T follicular helper cell (primary cell): Measurements from ENCODE around the gene SLC2A9.
"Not testable (repeated sequence)": the region's sequence is repeated elsewhere in the genome, so short reads cannot be mapped to it uniquely, and the experiment has no call there.

Experiments
- DNase-seq: peaks from one replicate; pipeline ENCODE4 v3.0.0-alpha.2; 2020; ENCODE audit warnings: low read depth

Gene SLC2A9

DNA sequence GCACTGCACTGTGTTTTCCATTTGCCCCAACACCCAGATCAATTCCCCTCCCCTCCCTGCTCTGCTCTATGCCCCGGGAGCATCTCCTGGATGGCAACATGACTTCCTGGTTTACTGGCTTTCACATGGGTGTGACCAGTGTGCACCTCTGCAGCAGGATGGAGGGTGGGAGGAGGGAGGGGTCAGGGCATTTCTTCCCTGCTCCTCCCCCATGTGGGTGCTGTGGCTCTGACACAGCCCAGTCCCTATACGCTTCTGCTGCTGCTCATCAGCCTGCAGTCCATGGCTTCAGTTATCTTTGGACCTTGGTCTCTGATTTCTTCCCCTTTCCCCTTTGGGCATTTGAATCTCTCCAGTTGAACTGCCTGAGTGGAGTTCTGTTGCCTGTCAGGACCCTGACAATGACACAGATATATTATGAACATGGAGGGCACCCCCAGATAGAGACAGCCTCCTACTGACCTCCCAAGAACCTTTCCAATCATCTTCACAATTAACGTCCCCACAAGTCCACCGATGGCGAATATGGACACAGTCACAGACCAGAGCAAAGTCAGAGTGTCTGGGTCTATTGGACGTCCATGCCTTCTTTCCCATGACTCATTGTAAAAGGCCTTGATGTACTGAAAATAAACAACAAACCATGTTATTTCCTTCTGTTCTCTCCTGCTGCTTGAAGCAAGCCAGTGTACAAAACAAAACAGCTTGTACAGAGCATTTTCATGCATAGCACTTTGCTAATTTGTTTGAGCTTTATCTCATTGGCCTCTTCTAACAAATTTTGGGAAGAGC is 24.8 kb downstream of the SLC2A9 start:
- no peak for DNase-seq

DNA sequence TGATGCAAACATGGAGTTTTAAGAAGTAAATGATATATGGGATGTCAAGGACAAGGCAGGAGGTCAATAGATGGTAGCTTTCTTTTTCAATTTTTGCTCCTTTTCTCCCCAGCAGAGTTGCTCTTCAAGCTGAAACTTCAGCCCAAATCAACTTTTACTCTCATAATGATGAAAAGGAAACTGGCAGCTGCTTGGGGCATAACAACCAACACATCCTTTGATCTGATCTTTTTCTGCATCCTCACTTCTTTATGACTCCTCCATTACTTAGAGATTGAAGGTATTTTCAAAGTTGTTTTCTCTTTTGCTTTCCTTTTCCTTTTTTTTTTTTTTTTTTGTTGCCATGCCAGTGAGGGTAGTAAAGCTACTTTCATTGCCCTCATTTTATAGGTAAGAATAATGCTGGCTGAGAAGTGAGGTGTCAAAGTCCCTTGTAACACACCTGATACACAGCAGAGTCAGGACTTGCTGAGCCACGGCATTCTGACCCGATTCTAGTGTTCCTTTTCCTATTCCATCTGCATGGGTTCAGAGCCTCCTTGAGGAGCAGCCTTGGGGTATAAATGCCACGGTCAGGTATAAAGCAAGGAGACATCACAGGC is 26.9 kb downstream of the SLC2A9 start:
- no peak for DNase-seq

DNA sequence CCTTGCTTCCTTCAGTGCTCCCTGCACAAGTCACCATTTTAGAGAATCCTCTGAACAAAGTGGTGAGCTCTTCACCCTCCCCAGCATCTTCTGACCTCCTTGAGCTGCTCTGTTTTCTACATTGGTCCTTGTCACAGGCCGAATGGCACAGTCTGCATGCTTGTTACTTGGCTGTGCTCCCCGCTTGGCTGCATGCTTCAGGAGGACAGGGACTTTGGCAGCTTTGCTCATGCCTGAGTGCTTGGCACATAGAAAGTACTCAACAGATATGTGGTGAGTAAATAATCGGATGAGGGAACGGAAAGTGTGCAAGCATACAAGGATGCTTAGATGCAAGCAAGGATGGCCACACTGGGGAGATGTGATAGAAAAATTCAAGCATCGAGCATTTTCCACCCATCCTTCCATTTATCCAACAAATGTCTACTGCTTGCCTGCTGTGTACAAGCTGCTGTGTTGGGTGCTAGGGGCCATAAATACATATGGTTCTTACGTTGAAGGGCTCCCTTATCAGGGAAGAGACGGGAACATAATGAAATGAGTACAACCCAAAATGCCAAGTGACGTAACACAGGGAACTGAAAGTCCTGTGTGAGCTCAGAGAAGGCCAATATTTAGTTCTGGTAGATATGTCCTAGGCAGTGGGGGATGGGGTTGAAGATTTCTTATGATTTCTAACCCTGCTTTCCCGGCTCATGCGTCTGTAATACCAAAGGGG is 31.2 kb downstream of the SLC2A9 start:
- DNase-seq, result no peak

DNA sequence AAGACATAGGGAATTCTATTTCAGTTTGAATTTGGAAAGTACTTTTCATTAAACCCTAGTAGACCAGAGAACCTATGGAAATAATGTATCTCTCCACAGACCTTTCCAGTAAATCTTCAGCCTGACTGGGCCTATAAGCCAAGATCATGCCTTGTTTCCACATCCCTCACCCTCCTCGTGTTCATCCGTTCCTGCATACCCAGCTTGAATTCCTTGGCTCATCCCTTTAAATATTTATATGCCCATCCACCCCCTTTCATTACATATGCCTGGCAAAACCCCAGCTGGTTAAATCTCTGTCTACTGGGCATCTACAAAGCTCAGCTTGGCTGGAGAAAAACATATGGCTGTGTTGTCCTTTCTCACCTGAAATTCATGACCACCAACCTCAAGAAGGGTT is 32.4 kb downstream of the SLC2A9 start:
- no peak for DNase-seq

DNA sequence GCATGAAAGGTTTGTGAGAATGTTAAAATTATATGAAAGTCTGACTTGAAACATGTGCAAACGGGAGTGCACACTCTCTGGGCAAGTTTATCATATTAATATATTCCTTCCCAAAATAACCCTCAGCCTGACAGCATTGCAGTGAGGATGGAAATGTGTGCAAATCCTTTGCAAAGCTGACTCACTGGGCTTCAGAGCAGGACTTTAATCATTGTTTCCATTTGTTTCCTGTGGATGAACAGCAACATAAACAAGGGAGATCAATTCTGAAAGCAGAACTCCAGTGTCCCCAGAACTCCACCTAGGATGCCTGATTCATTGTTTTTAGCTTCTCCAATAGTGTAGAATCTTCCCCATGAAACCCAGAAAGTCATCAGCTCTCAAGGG is 32.9 kb downstream of the SLC2A9 start:
- no peak for DNase-seq

DNA sequence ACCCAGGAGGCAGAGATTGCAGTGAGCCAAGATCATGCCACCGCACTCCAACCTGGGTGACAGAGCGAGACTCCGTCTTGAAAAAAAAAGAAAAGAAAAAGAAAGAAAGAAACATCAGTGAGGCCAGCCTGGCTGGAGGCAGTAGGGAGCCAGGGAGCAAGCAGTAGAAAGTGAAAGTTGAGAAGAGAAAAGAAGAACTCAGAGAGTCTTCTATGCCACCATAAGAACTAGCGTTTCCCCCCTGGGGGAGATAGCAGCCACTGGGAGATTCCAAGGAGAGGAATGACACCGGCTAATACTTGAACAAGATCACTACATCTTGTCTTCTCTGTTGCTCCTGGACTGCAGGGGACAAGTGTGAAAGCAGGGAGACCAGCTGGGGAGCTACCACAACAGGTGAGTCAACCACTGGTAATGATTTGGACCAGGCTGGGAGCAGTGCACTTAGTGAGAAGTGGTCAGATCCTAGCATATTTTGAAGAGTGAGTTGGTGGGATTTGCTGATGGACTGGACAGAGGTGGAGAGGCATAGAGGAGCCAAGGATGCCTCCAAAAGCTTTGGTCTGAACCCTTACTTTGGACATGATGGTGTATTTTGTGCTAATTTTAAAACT is 33.4 kb downstream of the SLC2A9 start:
- no peak for DNase-seq

DNA sequence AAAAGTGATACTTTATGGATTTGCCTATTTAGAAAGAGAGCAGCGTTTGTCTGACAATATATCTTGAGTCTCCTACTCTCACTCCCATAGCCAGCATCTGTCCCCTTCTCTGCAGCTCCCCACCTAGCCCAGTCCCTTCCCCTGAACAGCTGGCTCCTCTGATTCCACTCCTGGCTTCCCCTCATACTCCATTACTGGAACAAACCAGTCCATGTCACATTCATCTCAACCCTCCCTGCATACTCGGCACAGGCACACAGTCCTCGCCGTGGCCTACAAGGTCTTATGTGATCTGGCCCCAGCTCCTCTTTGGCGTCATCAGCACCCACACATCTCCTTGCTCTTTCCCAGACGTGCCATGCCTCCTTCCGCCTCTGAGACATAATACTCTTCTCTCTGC is 36.7 kb downstream of the SLC2A9 start:
- DNase-seq, result no peak

DNA sequence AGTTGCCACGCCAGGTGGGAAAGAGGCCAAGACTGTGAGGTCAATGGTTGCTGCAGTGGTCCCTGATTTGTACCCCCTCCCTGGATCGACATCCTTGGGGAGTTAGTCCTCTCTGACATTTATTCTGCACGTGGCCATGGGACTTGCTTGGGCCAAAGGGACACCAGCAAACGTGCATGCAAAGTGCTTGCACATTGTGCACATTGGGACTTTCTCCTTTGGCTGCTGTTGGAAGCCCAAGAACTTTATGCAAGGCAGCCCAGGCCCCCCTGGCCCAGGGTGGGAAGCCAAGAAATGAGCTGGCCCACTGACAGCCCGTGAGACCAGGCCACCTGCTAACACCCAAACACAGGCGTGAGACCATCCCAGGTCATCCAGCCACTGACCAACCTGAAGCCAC is 38.1 kb downstream of the SLC2A9 start:
- DNase-seq, result no peak

DNA sequence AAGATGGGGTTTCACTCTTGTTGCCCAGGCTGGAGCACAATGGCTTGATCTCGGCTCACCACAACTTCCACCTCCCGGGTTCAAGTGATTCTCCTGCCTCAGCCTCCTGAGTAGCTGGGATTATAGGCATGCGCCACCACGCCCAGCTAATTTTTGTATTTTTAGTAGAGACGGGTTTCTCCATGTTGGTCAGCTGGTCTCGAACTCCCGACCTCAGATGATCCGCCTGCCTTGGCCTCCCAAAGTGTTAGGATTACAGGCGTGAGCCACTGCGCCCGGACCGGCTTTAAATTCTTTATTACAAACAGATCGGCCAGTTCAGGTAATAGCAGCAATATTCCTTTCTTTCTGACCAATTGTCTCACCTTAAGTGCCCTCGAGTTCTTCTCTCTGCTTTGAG is 39.4 kb downstream of the SLC2A9 start:
- DNase-seq, result not testable (repeated sequence)

DNA sequence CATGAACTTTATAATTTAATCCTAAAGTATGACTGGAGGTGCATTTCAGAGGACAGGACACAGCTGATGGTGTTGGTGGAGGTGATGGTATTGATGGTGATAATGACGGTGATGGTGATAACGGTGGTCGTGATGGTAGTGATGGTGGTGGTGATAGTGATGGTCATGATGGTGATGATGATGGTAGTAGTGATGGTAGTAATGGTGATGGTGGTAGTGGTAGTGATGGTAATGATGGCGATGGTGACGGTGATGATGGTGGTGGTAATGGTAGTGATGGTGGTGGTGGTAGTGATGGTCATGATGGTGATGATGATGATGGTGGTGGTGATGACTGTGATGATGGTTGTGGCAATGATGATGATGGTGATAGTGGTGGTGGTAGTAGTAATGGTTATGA is 40.4 kb downstream of the SLC2A9 start:
- DNase-seq, result no peak

DNA sequence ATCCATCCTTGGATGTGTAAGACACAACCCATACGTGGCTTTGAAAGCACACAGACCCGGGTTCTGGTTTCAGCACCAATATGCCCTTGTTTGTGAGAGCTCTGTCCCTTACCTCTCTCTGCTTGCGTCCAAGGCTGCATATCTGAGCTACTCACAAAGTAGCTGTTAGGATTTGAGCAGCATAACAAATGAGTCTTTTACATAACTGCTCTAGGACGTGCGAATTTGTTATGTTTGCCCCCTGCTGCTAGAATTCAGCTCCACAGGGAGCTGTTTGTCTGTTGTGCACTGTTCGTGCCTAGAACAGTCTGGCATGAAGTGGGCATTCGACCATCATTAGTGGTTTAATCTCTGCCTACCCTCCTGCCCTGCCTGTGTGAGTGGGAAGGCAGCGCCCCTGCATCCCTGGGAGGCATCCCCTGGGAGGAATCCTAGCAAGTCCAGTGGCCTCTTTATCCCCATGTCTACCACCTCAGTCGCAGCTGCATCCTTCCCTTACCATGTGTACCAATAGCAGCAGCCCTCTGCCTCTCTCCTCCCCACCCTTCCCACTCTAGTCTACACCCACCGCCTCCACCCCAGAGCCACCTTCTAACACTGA is 42.1 kb downstream of the SLC2A9 start:
- DNase-seq, result no peak

DNA sequence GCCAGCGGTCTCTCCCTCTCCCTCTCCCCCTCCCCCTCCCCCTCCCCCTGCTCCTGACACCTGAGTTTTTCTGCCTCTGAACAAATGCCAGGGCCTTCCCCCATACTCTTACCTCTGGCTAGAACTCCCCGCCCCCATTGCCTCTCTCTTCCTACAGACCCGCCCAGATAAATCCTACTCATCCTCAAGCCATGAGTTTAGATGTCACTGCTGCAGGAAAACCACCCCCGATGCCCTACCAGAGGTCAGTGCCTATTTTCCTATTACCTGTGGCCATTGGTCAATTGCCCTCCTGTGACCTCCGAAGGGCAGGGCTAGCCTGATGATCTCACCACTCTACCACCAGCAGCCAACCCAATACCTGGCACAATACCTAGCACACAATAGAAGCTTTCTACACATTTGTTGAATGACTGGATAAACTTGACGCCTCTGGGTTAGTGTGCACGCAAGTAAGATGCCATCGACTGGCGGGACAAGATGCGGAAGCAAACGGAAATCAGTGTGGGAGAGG is 43.7 kb downstream of the SLC2A9 start:
- no peak for DNase-seq

DNA sequence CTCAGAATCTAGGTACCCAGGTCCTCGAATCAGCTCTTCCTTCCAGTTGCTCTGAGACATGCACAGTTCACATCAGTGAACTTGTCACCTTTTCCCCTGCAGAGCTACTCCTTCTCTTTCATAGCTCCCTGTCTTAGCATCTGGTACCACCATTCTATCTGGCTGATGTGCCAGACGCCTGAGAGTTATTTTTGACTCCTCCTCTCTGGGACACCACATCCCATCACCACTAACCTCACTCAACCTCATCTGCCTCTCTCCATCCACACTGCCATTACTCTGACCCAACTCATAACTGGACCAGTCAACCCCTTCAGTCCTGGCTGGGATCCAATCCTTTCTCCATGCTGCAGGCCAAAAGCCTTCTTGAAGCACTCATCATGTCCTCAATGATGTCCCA is 44.5 kb downstream of the SLC2A9 start:
- no peak for DNase-seq

DNA sequence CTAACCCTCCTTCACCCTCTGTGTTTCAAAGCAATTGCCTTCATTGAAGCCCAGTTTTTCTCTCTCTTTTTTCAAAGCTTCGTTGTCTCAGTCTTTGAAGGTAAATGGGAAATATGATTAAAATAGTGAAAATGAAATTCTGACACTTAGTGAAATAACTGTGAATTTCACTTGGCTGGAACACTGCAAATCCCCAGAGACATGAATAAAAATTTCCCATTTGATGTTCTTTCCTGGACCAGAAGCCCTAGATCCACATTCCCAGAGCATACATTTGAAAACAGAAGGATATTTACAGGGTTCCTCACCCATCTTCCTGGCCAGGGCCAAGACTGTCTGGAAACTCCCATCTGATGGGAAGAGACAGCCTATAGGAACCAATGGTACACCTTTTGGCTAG is 45.0 kb downstream of the SLC2A9 start:
- DNase-seq, result no peak

DNA sequence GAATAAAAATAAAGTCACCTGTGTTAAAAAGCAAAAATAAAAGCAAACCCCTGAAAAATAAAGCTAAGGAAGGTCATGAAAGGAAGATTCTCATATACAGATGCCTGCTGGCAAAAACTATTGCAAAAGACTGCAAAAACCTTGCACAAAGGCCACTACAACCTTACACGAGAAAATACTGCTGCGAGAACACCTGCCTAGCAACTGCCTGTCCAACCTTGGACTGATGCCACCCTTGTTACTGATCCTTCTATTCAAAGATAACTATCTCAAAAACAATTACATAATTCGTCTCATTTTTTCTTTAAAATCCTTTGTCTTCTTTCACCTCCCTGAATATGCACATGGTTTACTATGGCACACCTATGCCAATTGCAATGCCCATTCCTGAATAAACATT is 49.6 kb downstream of the SLC2A9 start:
- no peak for DNase-seq

DNA sequence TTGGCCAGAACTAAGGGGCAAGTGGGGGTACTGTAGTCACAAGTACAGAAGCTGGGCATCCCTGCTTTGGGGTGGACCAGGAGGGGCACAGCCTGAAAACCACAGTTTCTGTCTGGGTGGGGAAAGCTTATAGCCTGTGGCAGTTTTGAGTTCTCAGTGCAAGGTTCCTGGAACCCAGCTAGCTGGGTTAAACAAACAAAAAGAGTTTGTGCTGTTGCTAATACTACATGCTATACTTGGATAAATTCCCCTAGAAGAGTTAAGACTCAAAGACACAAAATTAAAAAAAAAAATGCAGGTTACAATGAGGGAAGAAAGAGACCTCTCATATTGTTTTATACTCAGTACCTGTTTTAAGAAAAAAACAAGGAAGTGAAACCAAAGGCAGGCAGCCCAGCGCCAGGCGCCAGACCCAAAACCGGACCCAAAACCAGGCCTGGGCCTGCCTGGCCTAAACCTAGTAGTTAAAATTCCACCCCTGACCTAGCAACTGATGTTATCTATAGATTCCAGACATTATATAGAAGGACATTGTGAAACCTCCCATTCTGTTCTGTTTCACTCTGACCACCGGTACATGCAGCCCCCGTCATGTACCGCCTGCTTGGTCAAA is 50.8 kb downstream of the SLC2A9 start:
- no peak for DNase-seq

DNA sequence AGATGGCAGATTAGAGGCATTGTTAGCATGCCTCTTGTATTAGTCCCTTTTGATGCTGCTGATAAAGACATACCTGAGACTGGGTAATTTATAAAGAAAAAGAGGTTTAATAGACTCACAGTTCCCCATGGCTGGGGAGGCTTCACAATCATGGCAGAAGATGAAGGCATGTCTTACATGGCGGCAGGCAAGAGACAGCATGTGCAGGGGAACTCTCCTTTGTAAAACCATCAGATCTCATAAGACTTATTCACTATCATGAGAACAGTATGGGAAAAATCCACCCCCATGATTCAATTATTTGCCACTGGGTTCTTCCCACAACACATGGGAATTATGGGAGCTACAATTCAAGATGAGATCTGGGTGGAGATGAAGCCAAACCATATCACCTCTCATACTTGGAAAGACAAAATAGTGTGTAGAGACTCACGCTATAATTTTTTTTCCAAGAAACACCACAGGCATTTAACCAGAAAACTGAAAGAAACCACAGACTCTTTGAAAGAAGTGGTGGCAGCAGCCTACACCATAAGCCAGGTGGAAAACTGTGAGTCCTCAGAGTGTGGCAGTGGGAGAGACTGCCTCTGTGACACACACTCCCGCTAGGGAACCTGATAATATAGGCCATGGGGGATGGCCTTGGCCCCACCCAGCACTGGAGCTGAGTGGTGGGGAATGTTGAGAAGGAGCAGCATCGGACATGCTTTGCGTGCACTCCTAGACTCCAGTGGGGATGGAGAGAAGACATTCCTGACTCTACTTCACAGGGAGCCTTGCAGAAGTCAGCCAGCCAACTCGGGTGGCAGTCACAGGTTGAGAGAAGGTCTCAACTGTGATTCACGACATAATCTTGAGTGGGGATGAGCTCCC is 51.5 kb downstream of the SLC2A9 start:
- DNase-seq, result no peak

DNA sequence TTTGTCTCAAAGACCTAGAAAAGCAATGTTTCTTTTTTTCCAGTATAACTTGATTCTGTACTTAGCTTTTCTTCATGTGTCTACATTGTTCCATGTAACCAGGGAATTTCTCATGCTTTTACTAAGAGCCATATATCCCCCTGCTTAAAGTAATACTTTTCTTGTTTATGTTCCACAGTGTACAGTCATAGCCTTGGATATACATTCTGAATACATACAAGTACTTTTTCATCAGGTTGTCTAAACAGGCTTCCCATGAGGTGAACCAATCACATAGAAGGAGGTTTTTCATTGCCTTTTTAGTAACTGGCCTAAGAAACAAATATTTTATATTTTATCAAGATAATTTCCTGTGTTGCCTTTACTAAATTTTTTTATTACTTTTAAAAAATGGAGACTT is 52.8 kb downstream of the SLC2A9 start:
- DNase-seq, result no peak

DNA sequence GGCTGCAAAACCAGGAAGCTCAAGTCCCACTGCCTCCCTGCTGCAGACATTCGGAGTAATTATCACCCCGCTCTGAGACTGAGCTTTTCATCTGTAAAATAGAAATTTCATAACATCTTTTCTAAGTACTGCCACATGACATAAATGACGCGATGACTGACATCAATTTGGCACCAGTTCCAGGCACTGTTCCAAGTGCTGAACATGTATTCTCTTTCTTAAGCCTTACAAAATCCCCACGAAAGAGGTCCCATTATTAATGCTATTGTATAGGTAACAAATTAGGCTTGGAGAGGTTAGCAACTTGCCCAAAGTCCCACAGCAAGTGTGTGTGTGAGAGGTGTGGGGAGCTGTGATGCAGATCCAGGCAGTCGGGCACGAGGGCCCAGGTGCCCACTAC is 56.4 kb downstream of the SLC2A9 start:
- no peak for DNase-seq

DNA sequence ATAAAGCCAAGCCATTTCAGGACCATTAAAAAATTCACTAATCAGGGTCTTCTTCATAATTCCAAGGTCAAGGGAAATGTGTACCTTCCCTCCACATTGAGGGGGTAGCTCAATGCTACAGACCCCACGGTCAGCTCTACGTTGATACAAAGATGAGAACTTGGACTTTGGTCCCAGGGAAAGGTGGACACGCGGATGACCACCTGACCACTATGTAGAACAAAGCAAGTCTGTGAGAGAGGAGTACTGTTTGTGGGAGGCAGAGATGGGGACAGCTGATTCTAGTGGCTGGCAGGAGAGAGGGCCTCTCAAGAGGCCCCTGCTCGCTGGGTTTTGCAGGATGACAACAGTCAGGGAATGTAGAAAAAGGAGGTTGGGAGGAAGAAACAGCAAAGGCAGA is 58.0 kb downstream of the SLC2A9 start:
- DNase-seq, result no peak
